Upper lobe of right lung (tissue), 1 donor: ENCODE measurements around the gene TMTC1. TPM values are rescaled to one million over a fixed set of nuclear protein-coding genes. Genes with fewer than 3 reads are reported as not detected.

Experiments
- ATAC-seq: fragments of 200-7000 bp; cut with Tn5 transposase; one replicate; pipeline ENCODE4 v1.9.1; 2020; ENCODE audit warnings: mild to moderate bottlenecking, moderate library complexity
- DNase-seq: peaks from one replicate; pipeline ENCODE4 v3.0.0-alpha.2; 2020
- H3K27ac ChIP-seq: fragments of 200-600 bp; one replicate; pipeline ENCODE4 v1.8.0; 2022
- H3K27me3 ChIP-seq: fragments of 200-600 bp; one replicate; pipeline ENCODE4 v1.8.0; 2022; ENCODE audit warnings: mild to moderate bottlenecking
- H3K36me3 ChIP-seq: fragments of 200-600 bp; one replicate; pipeline ENCODE4 v1.8.0; 2022
- H3K4me1 ChIP-seq: fragments of 200-600 bp; one replicate; pipeline ENCODE4 v1.8.0; 2022
- H3K4me3 ChIP-seq: fragments of 200-600 bp; one replicate; pipeline ENCODE4 v1.8.0; 2022; ENCODE audit warnings: mild to moderate bottlenecking
- H3K9me3 ChIP-seq: fragments of 200-600 bp; one replicate; pipeline ENCODE4 v1.8.0; 2022
- CTCF ChIP-seq: fragments of 200-600 bp; IDR thresholded peaks from one replicate; pipeline ENCODE4 v1.8.0; 2022; ENCODE audit warnings: antibody characterized with exemption
- intact Hi-C: fragments of 100-400 bp; cut with DNase I; formaldehyde crosslinking; loops from one replicate; pipeline ENCODE4 v1.11.0; 2022
- total RNA-seq: library from RNA; stranded (reverse); fragmentation: NEBNext Ultra II Directional; extraction: Animal tissue kit (Norgen Biotek cat#: 25700); gene quantifications from one replicate; pipeline ENCODE4 v1.2.1, GENCODE V29; 2021
- donor health status: DM: no; HTN: yes; CAD: no; lungs with severe emphysema.

Gene TMTC1
- total RNA-seq, 1 donor from 2014 or later = 37.4 TPM

GRCh38 chr12:29656762-29657538 lies 126.8 kb downstream of the TMTC1 start:
- Histone ChIP-seq H3K4me1 (no peaks in the 10 kb centered on the region), H3K27me3 (no peaks in the 10 kb centered on the region)

GRCh38 chr12:29655861-29656260 lies 127.9 kb downstream of the TMTC1 start:
- no peak for ATAC-seq
- DNase-seq = no peak
- no peak overlapping the region for H3K4me3 ChIP-seq

More at GRCh38 chr12:29656762-29657538, 126.8 kb downstream of the TMTC1 start:
- no peak overlapping the region for H3K4me3 ChIP-seq
- no peak for ATAC-seq
- no peak for DNase-seq
- no peak for TF ChIP-seq CTCF
- intact Hi-C loops = no loop called here
- H3K9me3 ChIP-seq = no peaks in the 10 kb centered on the region
- no peaks in the 10 kb centered on the region for H3K36me3 ChIP-seq
- no peak overlapping the region for H3K27ac ChIP-seq

GRCh38 chr12:29653286-29653685 lies 130.5 kb downstream of the TMTC1 start:
- DNase-seq (no peak), ATAC-seq (no peak)
- no peaks in the 10 kb centered on the region for H3K4me1 ChIP-seq
- no peak overlapping the region for H3K27ac ChIP-seq
- no peaks in the 10 kb centered on the region for H3K36me3 ChIP-seq
- no peak for TF ChIP-seq CTCF
- H3K4me3 ChIP-seq = no peak overlapping the region
- no peaks in the 10 kb centered on the region for H3K27me3 ChIP-seq
- intact Hi-C loops = no loop called here
- H3K9me3 ChIP-seq = no peaks in the 10 kb centered on the region

More at GRCh38 chr12:29655861-29656260, 127.9 kb downstream of the TMTC1 start:
- intact Hi-C loops = no loop called here
- Histone ChIP-seq H3K36me3 (no peaks in the 10 kb centered on the region), H3K27ac (no peak overlapping the region), H3K27me3 (no peaks in the 10 kb centered on the region), H3K9me3 (no peaks in the 10 kb centered on the region), H3K4me1 (no peaks in the 10 kb centered on the region)
- TF ChIP-seq CTCF = no peak

GRCh38 chr12:29650371-29650770 lies 133.4 kb downstream of the TMTC1 start:
- Histone ChIP-seq H3K4me1 (no peaks in the 10 kb centered on the region), H3K4me3 (no peak overlapping the region), H3K27ac (no peak overlapping the region), H3K9me3 (no peaks in the 10 kb centered on the region), H3K27me3 (no peaks in the 10 kb centered on the region), H3K36me3 (no peaks in the 10 kb centered on the region)
- TF ChIP-seq CTCF = no peak
- intact Hi-C loops = no loop called here
- ATAC-seq (no peak), DNase-seq (no peak)

DNA sequence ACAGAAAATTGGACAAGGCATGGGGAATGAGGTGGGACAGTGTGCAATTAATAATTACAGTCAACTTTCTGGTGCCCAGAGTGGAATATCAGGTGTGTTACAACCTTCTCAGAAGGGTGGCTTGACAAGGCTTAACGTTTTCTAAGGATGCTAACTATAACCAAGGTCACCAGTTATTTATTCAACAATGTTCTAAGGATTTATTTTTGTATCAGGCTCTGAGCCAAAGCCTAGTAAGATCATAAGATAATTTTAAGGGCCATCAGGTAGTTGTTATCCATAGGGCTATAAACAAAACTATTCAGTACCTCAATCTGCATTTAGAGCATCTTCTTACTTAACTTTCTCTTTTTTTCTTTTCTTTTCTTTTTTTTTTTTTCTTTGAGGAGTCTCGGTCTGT lies 134.0 kb downstream of the TMTC1 start:
- no peak overlapping the region for H3K4me3 ChIP-seq
- ATAC-seq (no peak), DNase-seq (no peak)
- no peaks in the 10 kb centered on the region for H3K36me3 ChIP-seq
- TF ChIP-seq CTCF = no peak
- intact Hi-C loops = no loop called here
- no peaks in the 10 kb centered on the region for H3K27me3 ChIP-seq
- H3K27ac ChIP-seq = no peak overlapping the region
- no peaks in the 10 kb centered on the region for H3K9me3 ChIP-seq
- no peaks in the 10 kb centered on the region for H3K4me1 ChIP-seq
